Thyroid gland (tissue), 4 donors: ENCODE measurements around the gene IER5L.

Source experiments
- POLR2A ChIP-seq, 2 donors: fragments of 450-650 bp; IDR thresholded peaks; one replicate each; pipeline ENCODE4 v1.6.1; 2017; ENCODE audit warnings: antibody characterized with exemption in 2 of 2, mild to moderate bottlenecking in 2 of 2, moderate library complexity in 1 of 2
- TF ChIP-seq, protein P1 (sequence below), 6 experiments: fragments of 200-600 bp in 3 of 6; fragments of 450-650 bp in 3 of 6; sonication (generic) in 3 of 6; IDR thresholded peaks; one replicate each; pipeline ENCODE4 v1.5.1; 2016 to 2019; ENCODE audit warnings: antibody characterized with exemption in 6 of 6, mild to moderate bottlenecking in 2 of 6, inconsistent platforms in 1 of 6, moderate library complexity in 1 of 6

DNA sequence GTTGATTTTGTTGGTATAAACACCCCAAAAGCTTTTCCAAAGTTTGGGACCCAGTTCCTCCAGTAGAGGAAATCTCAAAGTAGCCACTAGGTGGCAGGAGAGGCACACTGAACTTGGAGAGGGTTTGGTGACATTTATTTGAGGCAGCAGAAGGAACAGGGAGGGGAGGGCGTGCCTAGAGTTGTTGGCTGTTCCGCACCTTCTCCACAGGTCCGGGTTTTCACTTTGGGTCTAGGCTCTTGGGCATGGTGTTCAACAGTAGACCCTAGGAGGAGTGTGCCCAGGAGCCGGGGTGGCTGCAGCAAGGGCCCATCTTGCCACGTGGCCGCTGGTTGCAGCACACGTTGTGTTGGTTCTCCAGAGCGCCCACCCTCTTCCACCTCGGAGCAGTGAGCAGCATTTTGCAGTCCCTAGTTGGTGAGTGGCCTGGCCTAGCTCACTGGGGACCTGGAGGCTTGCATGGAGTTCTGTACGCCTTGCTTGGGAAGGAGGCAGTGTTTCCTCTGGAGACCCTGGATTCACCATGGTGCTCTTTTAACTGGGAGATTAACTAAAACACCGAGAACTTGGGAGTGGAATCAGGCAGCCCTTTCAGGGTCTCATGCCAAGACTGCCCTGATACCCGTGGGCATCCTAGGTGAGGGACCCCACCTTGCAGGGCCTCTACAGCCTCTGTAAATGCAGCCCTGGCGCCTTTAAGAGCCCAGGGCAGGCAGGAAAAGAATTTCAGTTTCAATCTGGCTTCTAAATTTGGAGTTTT, 38.6 kb downstream of the IER5L start:
- TF ChIP-seq, protein P1, sequence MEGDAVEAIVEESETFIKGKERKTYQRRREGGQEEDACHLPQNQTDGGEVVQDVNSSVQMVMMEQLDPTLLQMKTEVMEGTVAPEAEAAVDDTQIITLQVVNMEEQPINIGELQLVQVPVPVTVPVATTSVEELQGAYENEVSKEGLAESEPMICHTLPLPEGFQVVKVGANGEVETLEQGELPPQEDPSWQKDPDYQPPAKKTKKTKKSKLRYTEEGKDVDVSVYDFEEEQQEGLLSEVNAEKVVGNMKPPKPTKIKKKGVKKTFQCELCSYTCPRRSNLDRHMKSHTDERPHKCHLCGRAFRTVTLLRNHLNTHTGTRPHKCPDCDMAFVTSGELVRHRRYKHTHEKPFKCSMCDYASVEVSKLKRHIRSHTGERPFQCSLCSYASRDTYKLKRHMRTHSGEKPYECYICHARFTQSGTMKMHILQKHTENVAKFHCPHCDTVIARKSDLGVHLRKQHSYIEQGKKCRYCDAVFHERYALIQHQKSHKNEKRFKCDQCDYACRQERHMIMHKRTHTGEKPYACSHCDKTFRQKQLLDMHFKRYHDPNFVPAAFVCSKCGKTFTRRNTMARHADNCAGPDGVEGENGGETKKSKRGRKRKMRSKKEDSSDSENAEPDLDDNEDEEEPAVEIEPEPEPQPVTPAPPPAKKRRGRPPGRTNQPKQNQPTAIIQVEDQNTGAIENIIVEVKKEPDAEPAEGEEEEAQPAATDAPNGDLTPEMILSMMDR (IDR thresholded peaks at IDR 0.05) = peak; percentile 76 to 97 (median 92)
- TF ChIP-seq POLR2A (IDR thresholded peaks at IDR 0.05) = no peak
